GM13976 (cell line): Measurements from ENCODE around the gene PTCH1.

Source experiments
- DNase-seq: peaks from one replicate; pipeline ENCODE4 v3.0.0; 2012; ENCODE audit warnings: low spot score
- in situ Hi-C: fragments of 300-500 bp; cut with MboI; formaldehyde crosslinking; loops from one replicate; pipeline ENCODE4 v1.12.0; 2022; ENCODE audit warnings: low sequenced_read_pairs, mixed read lengths, inconsistent platforms; ENCODE audit not compliant: unreplicated experiment
- TF ChIP-seq, protein P1 (sequence below): IDR thresholded peaks from 2 replicates; pipeline ENCODE4 v1.5.1; 2012; ENCODE audit warnings: borderline replicate concordance, mild to moderate bottlenecking; ENCODE audit not compliant: insufficient read depth; ENCODE audit errors: extremely low read depth, missing control alignments, control extremely low read depth

PTCH1 gene

DNA sequence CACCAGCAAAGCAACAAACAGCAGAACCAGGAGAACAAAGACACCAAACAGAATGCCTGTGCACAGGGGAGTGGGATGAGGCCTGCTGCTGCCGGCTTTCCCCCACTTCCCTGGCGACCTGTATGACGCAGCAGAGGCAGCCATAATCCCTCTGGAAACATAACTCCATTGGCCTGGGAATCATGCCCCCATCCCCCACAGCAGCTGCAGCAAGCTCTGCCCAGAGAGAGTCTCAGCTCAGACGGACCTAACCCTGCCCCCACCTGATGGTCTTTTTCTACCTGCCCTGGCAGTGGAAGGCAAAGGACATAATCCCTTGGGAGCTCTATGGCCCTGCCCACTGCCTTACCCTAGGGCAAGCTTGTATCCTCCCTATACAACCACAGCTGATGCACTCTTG is 117.5 kb downstream of the PTCH1 start:
- TF ChIP-seq, protein P1, sequence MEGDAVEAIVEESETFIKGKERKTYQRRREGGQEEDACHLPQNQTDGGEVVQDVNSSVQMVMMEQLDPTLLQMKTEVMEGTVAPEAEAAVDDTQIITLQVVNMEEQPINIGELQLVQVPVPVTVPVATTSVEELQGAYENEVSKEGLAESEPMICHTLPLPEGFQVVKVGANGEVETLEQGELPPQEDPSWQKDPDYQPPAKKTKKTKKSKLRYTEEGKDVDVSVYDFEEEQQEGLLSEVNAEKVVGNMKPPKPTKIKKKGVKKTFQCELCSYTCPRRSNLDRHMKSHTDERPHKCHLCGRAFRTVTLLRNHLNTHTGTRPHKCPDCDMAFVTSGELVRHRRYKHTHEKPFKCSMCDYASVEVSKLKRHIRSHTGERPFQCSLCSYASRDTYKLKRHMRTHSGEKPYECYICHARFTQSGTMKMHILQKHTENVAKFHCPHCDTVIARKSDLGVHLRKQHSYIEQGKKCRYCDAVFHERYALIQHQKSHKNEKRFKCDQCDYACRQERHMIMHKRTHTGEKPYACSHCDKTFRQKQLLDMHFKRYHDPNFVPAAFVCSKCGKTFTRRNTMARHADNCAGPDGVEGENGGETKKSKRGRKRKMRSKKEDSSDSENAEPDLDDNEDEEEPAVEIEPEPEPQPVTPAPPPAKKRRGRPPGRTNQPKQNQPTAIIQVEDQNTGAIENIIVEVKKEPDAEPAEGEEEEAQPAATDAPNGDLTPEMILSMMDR, result no peak
- DNase-seq, result no peak
- in situ Hi-C loops, result no loop called here
